Esophagus muscularis mucosa (tissue), 4 donors: Measurements from ENCODE around the gene NHLRC4. TPM values are rescaled to one million over a fixed set of nuclear protein-coding genes. Genes with fewer than 3 reads are reported as not detected.

Source experiments
- DNase-seq: peaks from one replicate; pipeline ENCODE4 v3.0.0-alpha.2; 2017; ENCODE audit errors: extremely low spot score
- H3K27ac ChIP-seq, 4 donors: fragments of 200-600 bp; sonication (generic); replicated peaks in 1 of 4; 1 replicate in 3 of 4; 2 replicates in 1 of 4; pipeline ENCODE4 v1.5.1; 2016 to 2019; ENCODE audit warnings: mild to moderate bottlenecking in 1 of 4
- H3K27me3 ChIP-seq, 4 donors: fragments of 200-600 bp; sonication (generic); one replicate each; pipeline versions ENCODE4 v1.5.1 to v1.6.0; 2016 to 2019
- H3K36me3 ChIP-seq, 4 donors: fragments of 200-600 bp; sonication (generic); one replicate each; pipeline ENCODE4 v1.5.1; 2016 to 2019
- H3K4me1 ChIP-seq, 4 donors: fragments of 200-600 bp; sonication (generic); one replicate each; pipeline ENCODE4 v1.5.1; 2016 to 2019
- H3K4me3 ChIP-seq, 4 donors: fragments of 200-600 bp; sonication (generic); 1 replicate in 2 of 4; 2 replicates in 2 of 4; pipeline ENCODE4 v1.5.1; 2016 to 2019; ENCODE audit warnings: mild to moderate bottlenecking in 4 of 4, moderate library complexity in 1 of 4
- H3K9me3 ChIP-seq, 4 donors: fragments of 200-600 bp; sonication (generic); 1 replicate in 3 of 4; 2 replicates in 1 of 4; pipeline ENCODE4 v1.5.1; 2016 to 2019
- CTCF ChIP-seq, 3 experiments: fragments of 200-600 bp in 2 of 3; fragments of 450-650 bp in 1 of 3; sonication (generic) in 2 of 3; IDR thresholded peaks; one replicate each; pipeline ENCODE4 v1.5.1; 2017 to 2019; ENCODE audit warnings: antibody characterized with exemption in 3 of 3, mild to moderate bottlenecking in 2 of 3, moderate library complexity in 1 of 3
- EP300 ChIP-seq: sonication (generic); formaldehyde crosslinking; IDR thresholded peaks from one replicate; pipeline ENCODE4 v1.6.1; 2017; ENCODE audit warnings: antibody characterized with exemption
- POLR2A ChIP-seq: fragments of 450-650 bp; IDR thresholded peaks from one replicate; pipeline ENCODE4 v1.6.1; 2017; ENCODE audit warnings: antibody characterized with exemption, moderate library complexity, mild to moderate bottlenecking, low read depth
- POLR2AphosphoS5 ChIP-seq, 2 donors: sonication (generic); formaldehyde crosslinking; IDR thresholded peaks; one replicate each; pipeline ENCODE4 v1.6.1; 2017; ENCODE audit warnings: antibody characterized with exemption in 2 of 2
- WGBS: methylation state at CpG from one replicate; pipeline ENCODE4 v1.1.5; 2018; 5-methylcytosine and 5-hydroxymethylcytosine counted together
- intact Hi-C: fragments of 100-400 bp; cut with DNase I; formaldehyde crosslinking; loops from one replicate; pipeline ENCODE4 v1.15.1; 2023
- total RNA-seq, 4 donors: library from RNA; depleted of rRNA; stranded (reverse); fragments of >200 nt; gene quantifications; one replicate each; pipeline versions ENCODE4 v1.1.0 to v1.2.1, GENCODE V29; 2016

The NHLRC4 gene
- 1 to 10 TPM; 1.2 to 2.6 (median 1.9) TPM for total RNA-seq

- H3K27me3 ChIP-seq, result peaks cover 0 to 34% (median 0%) of the 10 kb centered on the region in 4 donors
- intact Hi-C loops, result no loop called here
- 28% methylated on average over 15 of the region's 26 CpGs for WGBS
- H3K36me3 ChIP-seq, result peaks cover 0 to under 1% (median 0%) of the 10 kb centered on the region in 4 donors
- H3K4me1 ChIP-seq, result peaks cover 44 to 65% (median 57%) of the 10 kb centered on the region in 4 donors
- no peaks in the 10 kb centered on the region for H3K9me3 ChIP-seq
- peak; percentile 93 for DNase-seq
- H3K27ac ChIP-seq, result peak within 1 kb of the TSS; percentile 48 to 52 (median 50)
- TF ChIP-seq CTCF (IDR thresholded peaks at IDR 0.05) (no peak), EP300 (no peak), POLR2AphosphoS5 (IDR thresholded peaks at IDR 0.05) (peak in 1 of 2 donors; percentile 16)
- peak within 1 kb of the TSS; percentile 43 to 52 (median 46) for H3K4me3 ChIP-seq
Observed at GRCh38 chr16:566475-567372, at the start of gene NHLRC4. Gene NHLRC4, plus strand, starts transcription at chr16:567005. Its CDS starts 1,043 bp downstream, at chr16:568048.

GRCh38 chr16:518858-519257 lies 47.9 kb upstream of the NHLRC4 start:
- no peak for DNase-seq
- intact Hi-C loops, result no loop called here
- 96% methylated on average over 5 of the region's 9 CpGs for WGBS

GRCh38 chr16:519425-519824 lies 47.4 kb upstream of the NHLRC4 start:
- Histone ChIP-seq H3K9me3 (no peaks in the 10 kb centered on the region), H3K4me1 (peaks cover 0 to 8% (median 5%) of the 10 kb centered on the region in 4 donors), H3K36me3 (peaks cover 27 to 74% (median 63%) of the 10 kb centered on the region in 4 donors), H3K4me3 (no peak overlapping the region), H3K27me3 (no peaks in the 10 kb centered on the region), H3K27ac (no peak overlapping the region)
- no peak for DNase-seq
- intact Hi-C loops, result no loop called here
- WGBS, result 93% methylated on average over 18 of the region's 19 CpGs
- TF ChIP-seq POLR2AphosphoS5 (IDR thresholded peaks at IDR 0.05) (no peak), POLR2A (no peak), EP300 (no peak), CTCF (IDR thresholded peaks at IDR 0.05) (no peak)

More at GRCh38 chr16:518858-519257, 47.9 kb upstream of the NHLRC4 start:
- Histone ChIP-seq H3K27me3 (no peaks in the 10 kb centered on the region), H3K27ac (no peak overlapping the region), H3K4me1 (peaks cover 0 to 2% (median under 1%) of the 10 kb centered on the region in 4 donors), H3K36me3 (peaks cover 27 to 74% (median 66%) of the 10 kb centered on the region in 4 donors), H3K9me3 (no peaks in the 10 kb centered on the region), H3K4me3 (no peak overlapping the region)
- TF ChIP-seq EP300 (no peak), CTCF (IDR thresholded peaks at IDR 0.05) (no peak), POLR2A (no peak), POLR2AphosphoS5 (IDR thresholded peaks at IDR 0.05) (no peak)

GRCh38 chr16:519841-520687 lies 46.7 kb upstream of the NHLRC4 start:
- Histone ChIP-seq H3K4me1 (peaks cover 0 to 14% (median 11%) of the 10 kb centered on the region in 4 donors), H3K4me3 (no peak overlapping the region), H3K27ac (no peak overlapping the region), H3K36me3 (peaks cover 27 to 68% (median 58%) of the 10 kb centered on the region in 4 donors), H3K9me3 (no peaks in the 10 kb centered on the region), H3K27me3 (no peaks in the 10 kb centered on the region)
- WGBS, result 93% methylated on average over 7 of the region's 35 CpGs
- TF ChIP-seq POLR2AphosphoS5 (IDR thresholded peaks at IDR 0.05) (no peak), CTCF (IDR thresholded peaks at IDR 0.05) (no peak), EP300 (no peak), POLR2A (no peak)
- intact Hi-C loops, result loop anchor here (10.0 kb wide), 2 partner anchors 95 to 125 kb away; partner anchors contain the start of genes NME4 and RAB11FIP3
- no peak for DNase-seq
